ENCODE results near the gene FOXN4.

DNA sequence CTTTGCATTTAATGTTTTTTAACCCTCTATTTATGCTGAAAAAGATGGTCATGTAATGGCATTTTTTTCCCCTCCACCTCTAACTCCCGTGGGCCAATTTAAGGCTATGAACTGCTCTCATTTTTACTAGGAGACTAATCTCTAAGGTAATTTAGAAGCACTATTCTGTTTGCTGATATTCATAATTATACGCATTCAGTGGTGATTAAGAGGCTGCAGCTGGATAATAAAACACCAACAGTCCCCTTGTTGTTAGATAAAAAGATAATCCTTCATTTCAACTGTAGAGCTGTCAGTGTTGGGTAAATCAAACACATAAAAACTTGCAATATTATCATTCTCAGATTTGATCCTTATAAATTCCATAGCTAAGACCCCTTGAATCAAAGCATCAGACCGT lies 47.5 kb upstream of the FOXN4 start:
- TF ChIP-seq, protein P1, sequence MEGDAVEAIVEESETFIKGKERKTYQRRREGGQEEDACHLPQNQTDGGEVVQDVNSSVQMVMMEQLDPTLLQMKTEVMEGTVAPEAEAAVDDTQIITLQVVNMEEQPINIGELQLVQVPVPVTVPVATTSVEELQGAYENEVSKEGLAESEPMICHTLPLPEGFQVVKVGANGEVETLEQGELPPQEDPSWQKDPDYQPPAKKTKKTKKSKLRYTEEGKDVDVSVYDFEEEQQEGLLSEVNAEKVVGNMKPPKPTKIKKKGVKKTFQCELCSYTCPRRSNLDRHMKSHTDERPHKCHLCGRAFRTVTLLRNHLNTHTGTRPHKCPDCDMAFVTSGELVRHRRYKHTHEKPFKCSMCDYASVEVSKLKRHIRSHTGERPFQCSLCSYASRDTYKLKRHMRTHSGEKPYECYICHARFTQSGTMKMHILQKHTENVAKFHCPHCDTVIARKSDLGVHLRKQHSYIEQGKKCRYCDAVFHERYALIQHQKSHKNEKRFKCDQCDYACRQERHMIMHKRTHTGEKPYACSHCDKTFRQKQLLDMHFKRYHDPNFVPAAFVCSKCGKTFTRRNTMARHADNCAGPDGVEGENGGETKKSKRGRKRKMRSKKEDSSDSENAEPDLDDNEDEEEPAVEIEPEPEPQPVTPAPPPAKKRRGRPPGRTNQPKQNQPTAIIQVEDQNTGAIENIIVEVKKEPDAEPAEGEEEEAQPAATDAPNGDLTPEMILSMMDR (IDR thresholded peaks at IDR 0.05), result no peak
- no peak for TF ChIP-seq POLR2A (IDR thresholded peaks at IDR 0.05)
